ENCODE data around the gene ATN1. TPM values are rescaled to one million over a fixed set of nuclear protein-coding genes. Genes with fewer than 3 reads are reported as not detected.

Gene ATN1
- total and polyA plus RNA-seq, 9 of the 15 experiments (the other 6 are each of a cell fraction or from before 2014, with no cell fraction given): 0.15 to 49.8 (median 2.7) TPM

DNA sequence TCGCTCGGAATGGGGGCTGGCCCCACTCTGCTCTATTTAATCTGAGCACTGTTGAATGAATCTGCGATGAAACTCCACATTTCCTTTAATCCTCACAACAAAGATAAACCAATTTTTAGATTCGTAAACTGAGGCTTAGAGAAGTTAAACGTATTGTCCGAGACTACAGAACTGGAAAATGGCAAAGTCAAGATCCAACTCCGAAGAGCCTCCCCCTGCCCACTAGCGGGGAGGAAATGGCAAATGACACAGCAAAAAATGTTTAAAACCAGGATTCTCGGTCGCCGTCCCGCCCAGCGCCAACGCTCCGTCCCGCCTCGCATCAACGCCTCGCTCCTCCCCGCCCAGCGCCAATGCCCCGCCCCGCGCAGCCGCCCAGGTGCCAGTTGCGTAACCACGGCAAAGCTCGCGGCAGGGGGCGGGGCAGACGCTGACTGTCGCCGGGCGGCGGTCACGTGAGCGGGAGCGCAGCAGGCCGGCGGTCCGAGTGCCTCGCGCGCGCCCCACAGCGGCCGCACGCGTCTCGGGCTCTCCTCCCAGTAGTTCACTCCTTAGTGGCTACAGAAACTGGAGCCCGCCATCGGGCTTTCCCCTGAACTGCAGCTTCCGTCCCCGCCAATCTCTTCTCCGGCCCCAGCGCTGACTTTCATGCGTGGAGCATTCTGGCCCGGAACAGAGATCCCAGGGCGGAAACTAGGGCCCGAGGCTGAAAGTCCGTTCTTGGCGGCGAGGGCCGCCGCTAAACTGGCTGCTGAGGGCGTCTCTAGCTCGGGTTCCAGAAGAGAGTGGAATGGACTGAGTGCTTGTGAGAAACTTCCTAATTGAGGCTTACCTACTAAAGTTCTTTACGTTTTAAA lies 36.7 kb upstream of the ATN1 start (continued):
- TF ChIP-seq ZNF561 (CRISPR knock-in tag; conservative IDR thresholded peaks at IDR 0.05) (no peak), ZNF124 (CRISPR knock-in tag; IDR thresholded peaks at IDR 0.05) (no peak), TCF7L2 (IDR thresholded peaks at IDR 0.05; ENCODE audit: low read depth, low read length) (no peak), HNRNPLL (IDR thresholded peaks at IDR 0.05; ENCODE audit: low read depth, low read length, poor library complexity, severe bottlenecking) (peak; percentile 48), ZNF589 (CRISPR knock-in tag; IDR thresholded peaks at IDR 0.05; ENCODE audit: low read depth) (no peak), SIN3B (IDR thresholded peaks at IDR 0.05; ENCODE audit: low read depth) (peak; percentile 62), CCNT2 (IDR thresholded peaks at IDR 0.05; ENCODE audit: borderline replicate concordance, extremely low read depth, insufficient read length, low read depth, low read length) (peak; percentile 98), HMG20B (CRISPR knock-in tag; IDR thresholded peaks at IDR 0.05) (no peak), ZNF778 (CRISPR knock-in tag; IDR thresholded peaks at IDR 0.05) (no peak), ELF4 (CRISPR knock-in tag; IDR thresholded peaks at IDR 0.05) (no peak), ZNF57 (CRISPR knock-in tag; IDR thresholded peaks at IDR 0.05) (no peak), MTA2 (IDR thresholded peaks at IDR 0.05; ENCODE audit: low read depth) (no peak), JUN (IDR thresholded peaks at IDR 0.05; ENCODE audit: borderline replicate concordance, low read depth, low read length) (peak; percentile 63; the same call in 1 of the 2 replicates), JUN (CRISPR knock-in tag; IDR thresholded peaks at IDR 0.05; ENCODE audit: borderline replicate concordance) (no peak), U2AF1 (optimal IDR thresholded peaks at IDR 0.05; ENCODE audit: low read depth, low read length) (no peak)
- TF ChIP-seq, protein P1, sequence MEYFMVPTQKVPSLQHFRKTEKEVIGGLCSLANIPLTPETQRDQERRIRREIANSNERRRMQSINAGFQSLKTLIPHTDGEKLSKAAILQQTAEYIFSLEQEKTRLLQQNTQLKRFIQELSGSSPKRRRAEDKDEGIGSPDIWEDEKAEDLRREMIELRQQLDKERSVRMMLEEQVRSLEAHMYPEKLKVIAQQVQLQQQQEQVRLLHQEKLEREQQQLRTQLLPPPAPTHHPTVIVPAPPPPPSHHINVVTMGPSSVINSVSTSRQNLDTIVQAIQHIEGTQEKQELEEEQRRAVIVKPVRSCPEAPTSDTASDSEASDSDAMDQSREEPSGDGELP (CRISPR knock-in tag; IDR thresholded peaks at IDR 0.05; ENCODE audit: borderline replicate concordance): peak; percentile 91
- TF ChIP-seq, protein P2, sequence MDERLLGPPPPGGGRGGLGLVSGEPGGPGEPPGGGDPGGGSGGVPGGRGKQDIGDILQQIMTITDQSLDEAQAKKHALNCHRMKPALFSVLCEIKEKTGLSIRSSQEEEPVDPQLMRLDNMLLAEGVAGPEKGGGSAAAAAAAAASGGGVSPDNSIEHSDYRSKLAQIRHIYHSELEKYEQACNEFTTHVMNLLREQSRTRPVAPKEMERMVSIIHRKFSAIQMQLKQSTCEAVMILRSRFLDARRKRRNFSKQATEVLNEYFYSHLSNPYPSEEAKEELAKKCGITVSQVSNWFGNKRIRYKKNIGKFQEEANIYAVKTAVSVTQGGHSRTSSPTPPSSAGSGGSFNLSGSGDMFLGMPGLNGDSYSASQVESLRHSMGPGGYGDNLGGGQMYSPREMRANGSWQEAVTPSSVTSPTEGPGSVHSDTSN (CRISPR knock-in tag; IDR thresholded peaks at IDR 0.05; ENCODE audit: low read depth): no peak
- TF ChIP-seq, protein P2 (tag; conservative IDR thresholded peaks at IDR 0.05; ENCODE audit: low read depth): no peak

All from K562 (cell line).